Testis (tissue), 3 donors: ENCODE results near the gene IGFALS. TPM values are rescaled to one million over a fixed set of nuclear protein-coding genes. Genes with fewer than 3 reads are reported as not detected.

Experiments
- DNase-seq: peaks from one replicate; pipeline ENCODE4 v3.0.0-alpha.2; 2019
- H3K27ac ChIP-seq, 2 donors: fragments of 200-600 bp; sonication (generic); one replicate each; pipeline ENCODE4 v1.5.1; 2019
- H3K27me3 ChIP-seq: fragments of 200-600 bp; sonication (generic); one replicate; pipeline ENCODE4 v1.5.1; 2019
- H3K36me3 ChIP-seq: fragments of 200-600 bp; sonication (generic); one replicate; pipeline ENCODE4 v1.5.1; 2017; ENCODE audit warnings: low read depth; ENCODE audit errors: missing control alignments
- H3K4me1 ChIP-seq: fragments of 200-600 bp; sonication (generic); one replicate; pipeline ENCODE4 v1.5.1; 2019
- H3K4me3 ChIP-seq, 2 donors: fragments of 200-600 bp; sonication (generic); one replicate each; pipeline ENCODE4 v1.5.1; 2017 to 2019
- H3K9me3 ChIP-seq: fragments of 200-600 bp; sonication (generic); one replicate; pipeline ENCODE4 v1.5.1; 2017
- POLR2A ChIP-seq: fragments of 450-650 bp; IDR thresholded peaks from one replicate; pipeline ENCODE4 v1.6.1; 2017; ENCODE audit warnings: antibody characterized with exemption, mild to moderate bottlenecking, moderate library complexity
- whole genome bisulfite sequencing, 2 donors: methylation state at CpG; one replicate each; pipeline ENCODE4 v1.1.5; 2018; 5-methylcytosine and 5-hydroxymethylcytosine counted together
- intact Hi-C: fragments of 100-400 bp; cut with DNase I; formaldehyde crosslinking; loops from one replicate; pipeline ENCODE4 v1.15.1; 2023; ENCODE audit warnings: low total_unique reads
- polyA plus RNA-seq: library from polyadenylated mRNA; stranded (reverse); fragments of 350-450 nt; fragmentation: Illumina TruSeq; extraction: RNeasy Lipid Tissue Mini Kit (QIAGEN cat#74804); gene quantifications from one replicate; pipeline ENCODE4 v1.2.3, GENCODE V29; 2014; ENCODE audit warnings: low read depth, low replicate concordance; ENCODE audit not compliant: insufficient read depth
- total RNA-seq, 2 donors: library from RNA; depleted of rRNA; stranded (reverse); fragments of >200 nt; gene quantifications; one replicate each; pipeline ENCODE4 v1.2.3, GENCODE V29; 2016
- TF ChIP-seq, protein P1 (sequence below), 3 experiments: fragments of 450-650 bp in 2 of 3; fragments of 200-600 bp in 1 of 3; sonication (generic) in 1 of 3; IDR thresholded peaks; one replicate each; pipeline ENCODE4 v1.5.1; 2016 to 2019; ENCODE audit warnings: antibody characterized with exemption in 3 of 3, mild to moderate bottlenecking in 2 of 3, moderate library complexity in 1 of 3

Gene IGFALS
- total and polyA plus RNA-seq, 3 donors from 2014 or later = 0.38 to 6.7 (median 3.2) TPM

DNA sequence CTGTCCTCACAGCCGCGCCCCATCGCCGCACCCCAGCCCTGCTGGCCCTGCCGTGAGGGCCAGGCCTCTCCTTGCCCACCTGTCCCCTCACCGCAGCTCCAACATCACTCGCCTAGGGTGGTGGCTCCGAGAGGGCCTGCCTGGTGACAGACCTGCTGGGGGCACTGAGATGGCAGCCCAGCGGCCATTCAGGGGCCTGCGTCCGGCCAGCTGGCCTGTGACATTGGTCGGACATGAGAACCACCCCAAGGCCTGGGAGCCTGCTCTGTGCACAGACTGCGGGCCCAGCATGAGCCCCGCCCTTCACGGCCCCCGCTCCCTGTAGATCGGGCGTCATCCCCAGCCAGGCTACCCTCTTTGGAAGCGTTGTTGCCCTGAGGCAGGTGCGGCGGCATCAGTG, 34.0 kb downstream of the IGFALS start:
- 90 to 95% methylated on average over 7 to 21 of the region's 21 CpGs for WGBS, 2 donors
- intact Hi-C loops = no loop called here
- Histone ChIP-seq H3K4me1 (no peaks in the 10 kb centered on the region), H3K36me3 (no peaks in the 10 kb centered on the region), H3K4me3 (no peak overlapping the region), H3K9me3 (no peaks in the 10 kb centered on the region), H3K27ac (no peak overlapping the region), H3K27me3 (no peaks in the 10 kb centered on the region)
- TF ChIP-seq, protein P1, sequence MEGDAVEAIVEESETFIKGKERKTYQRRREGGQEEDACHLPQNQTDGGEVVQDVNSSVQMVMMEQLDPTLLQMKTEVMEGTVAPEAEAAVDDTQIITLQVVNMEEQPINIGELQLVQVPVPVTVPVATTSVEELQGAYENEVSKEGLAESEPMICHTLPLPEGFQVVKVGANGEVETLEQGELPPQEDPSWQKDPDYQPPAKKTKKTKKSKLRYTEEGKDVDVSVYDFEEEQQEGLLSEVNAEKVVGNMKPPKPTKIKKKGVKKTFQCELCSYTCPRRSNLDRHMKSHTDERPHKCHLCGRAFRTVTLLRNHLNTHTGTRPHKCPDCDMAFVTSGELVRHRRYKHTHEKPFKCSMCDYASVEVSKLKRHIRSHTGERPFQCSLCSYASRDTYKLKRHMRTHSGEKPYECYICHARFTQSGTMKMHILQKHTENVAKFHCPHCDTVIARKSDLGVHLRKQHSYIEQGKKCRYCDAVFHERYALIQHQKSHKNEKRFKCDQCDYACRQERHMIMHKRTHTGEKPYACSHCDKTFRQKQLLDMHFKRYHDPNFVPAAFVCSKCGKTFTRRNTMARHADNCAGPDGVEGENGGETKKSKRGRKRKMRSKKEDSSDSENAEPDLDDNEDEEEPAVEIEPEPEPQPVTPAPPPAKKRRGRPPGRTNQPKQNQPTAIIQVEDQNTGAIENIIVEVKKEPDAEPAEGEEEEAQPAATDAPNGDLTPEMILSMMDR (IDR thresholded peaks at IDR 0.05) = no peak
- no peak for TF ChIP-seq POLR2A
- no peak for DNase-seq

DNA sequence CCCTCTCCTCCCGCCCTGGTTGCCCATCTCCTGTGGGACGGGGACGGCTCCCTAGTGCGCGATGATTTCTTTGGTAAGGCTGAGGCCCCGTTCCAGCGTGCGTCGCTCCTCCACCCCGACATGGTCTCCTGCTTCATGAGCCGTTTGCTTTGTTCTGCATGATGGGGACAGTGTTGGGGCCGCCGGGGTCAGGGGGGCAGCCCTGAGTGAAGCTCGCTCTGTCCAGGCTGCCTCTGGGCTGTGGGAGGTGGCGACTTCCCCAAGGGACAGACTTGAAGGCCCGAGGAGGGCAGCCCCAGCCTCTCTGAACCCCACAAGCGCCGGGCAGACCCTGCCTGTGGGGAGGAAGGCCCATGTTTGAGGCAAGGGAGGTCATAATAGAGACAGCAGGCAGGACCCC, 34.6 kb downstream of the IGFALS start:
- no peak overlapping the region for H3K27ac ChIP-seq
- no peaks in the 10 kb centered on the region for H3K4me1 ChIP-seq
- TF ChIP-seq POLR2A = no peak
- TF ChIP-seq, protein P1 (IDR thresholded peaks at IDR 0.05) = no peak
- no peak overlapping the region for H3K4me3 ChIP-seq
- H3K36me3 ChIP-seq = no peaks in the 10 kb centered on the region
- WGBS, 2 donors = 89 to 92% methylated on average over 17 to 18 of the region's 18 CpGs
- H3K27me3 ChIP-seq = no peaks in the 10 kb centered on the region
- no peak for DNase-seq
- H3K9me3 ChIP-seq = no peaks in the 10 kb centered on the region
- intact Hi-C loops = no loop called here

DNA sequence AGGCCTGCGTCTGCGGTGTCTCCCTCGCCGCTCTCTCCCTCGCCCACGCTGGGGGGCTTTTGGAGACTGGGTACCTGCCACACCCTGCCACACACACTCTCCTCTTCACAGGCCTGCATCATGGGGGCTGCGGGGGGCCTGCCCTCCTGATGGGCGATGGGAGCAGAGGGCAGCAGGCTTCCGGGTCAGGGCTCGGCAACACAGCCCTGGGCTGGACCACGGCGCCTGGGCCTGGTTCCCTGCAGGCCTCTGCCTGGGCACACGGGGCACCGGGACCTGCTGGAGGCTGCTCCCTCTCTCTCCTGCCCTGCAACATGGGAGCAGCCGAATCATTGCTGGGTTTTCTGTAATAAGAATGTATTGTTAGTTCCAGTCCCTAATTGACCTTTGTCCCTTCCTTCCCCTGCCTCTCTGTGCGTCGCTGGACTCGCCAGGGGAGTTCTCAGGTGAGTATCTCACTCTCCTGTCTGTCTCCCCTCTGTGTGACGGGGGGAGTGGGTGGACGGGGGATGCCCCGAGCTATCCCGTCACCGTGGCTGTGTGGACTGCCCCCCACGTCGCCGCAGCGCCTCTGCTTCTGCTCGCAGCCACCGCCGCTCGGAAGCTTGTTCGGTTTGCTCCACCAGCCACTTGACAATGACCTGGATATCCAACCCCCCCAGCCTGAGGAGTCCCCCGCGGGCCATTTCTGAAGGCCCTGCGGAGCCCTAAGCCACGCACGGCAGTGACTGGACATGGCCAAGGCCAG, 35.6 kb downstream of the IGFALS start:
- DNase-seq = no peak
- Histone ChIP-seq H3K4me1 (no peaks in the 10 kb centered on the region), H3K36me3 (no peaks in the 10 kb centered on the region), H3K27ac (no peak overlapping the region), H3K4me3 (no peak overlapping the region), H3K27me3 (no peaks in the 10 kb centered on the region), H3K9me3 (no peaks in the 10 kb centered on the region)
- WGBS, 2 donors = 94 to 96% methylated on average over 21 to 37 of the region's 37 CpGs
- TF ChIP-seq POLR2A = no peak
- TF ChIP-seq, protein P1 (IDR thresholded peaks at IDR 0.05) = no peak
- intact Hi-C loops = no loop called here

DNA sequence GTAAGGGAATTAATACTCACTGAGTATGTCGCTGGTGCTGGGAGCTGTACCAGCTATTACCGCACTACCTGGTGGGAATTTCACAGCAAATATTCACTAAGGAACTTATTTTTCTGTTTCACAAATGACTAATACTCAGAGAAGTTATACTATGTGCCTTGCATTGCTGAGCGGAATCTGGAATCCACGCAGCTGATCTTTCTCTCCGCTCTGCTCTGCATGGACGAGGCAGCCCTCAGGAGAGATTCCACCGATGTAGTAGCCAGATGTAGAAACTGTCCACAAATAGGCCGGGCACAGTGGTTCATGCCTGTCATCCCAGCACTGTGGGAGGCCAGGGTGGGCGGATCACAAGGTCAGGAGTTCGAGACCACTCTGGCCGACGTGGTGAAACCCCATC, 39.3 kb downstream of the IGFALS start:
- no peak overlapping the region for H3K4me3 ChIP-seq
- H3K9me3 ChIP-seq = no peaks in the 10 kb centered on the region
- DNase-seq = no peak
- H3K4me1 ChIP-seq = no peaks in the 10 kb centered on the region
- no peaks in the 10 kb centered on the region for H3K36me3 ChIP-seq
- H3K27me3 ChIP-seq = no peaks in the 10 kb centered on the region
- TF ChIP-seq POLR2A = no peak
- TF ChIP-seq, protein P1 (IDR thresholded peaks at IDR 0.05) = no peak
- WGBS, 2 donors = 92 to 93% methylated on average over 12 of the region's 12 CpGs
- intact Hi-C loops = no loop called here
- H3K27ac ChIP-seq = no peak overlapping the region

DNA sequence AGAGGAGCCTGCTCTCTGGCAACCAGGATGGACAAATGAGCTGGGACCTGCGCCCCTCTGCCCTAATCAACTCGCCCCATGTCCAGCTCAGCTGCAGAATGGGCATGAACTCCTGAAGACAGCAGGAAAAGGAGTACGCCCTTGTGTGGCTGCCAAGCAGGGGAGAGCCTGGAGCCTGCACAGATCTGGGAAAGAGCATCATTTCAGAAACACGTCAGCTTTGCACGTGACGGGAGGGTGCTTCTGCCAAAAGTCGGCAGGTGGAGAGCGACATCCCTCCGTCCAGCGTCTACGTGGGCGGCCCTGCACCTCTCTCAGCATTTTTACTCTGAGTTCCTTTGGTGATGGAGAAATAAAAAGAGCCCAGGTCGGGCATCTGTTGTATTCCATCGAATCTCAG, 40.7 kb downstream of the IGFALS start:
- no peak overlapping the region for H3K27ac ChIP-seq
- no peaks in the 10 kb centered on the region for H3K4me1 ChIP-seq
- no peaks in the 10 kb centered on the region for H3K9me3 ChIP-seq
- 93 to 94% methylated on average over 14 of the region's 14 CpGs for WGBS, 2 donors
- intact Hi-C loops = no loop called here
- H3K27me3 ChIP-seq = no peaks in the 10 kb centered on the region
- DNase-seq = no peak
- H3K4me3 ChIP-seq = no peak overlapping the region
- TF ChIP-seq, protein P1 (IDR thresholded peaks at IDR 0.05) = no peak
- no peak for TF ChIP-seq POLR2A
- no peaks in the 10 kb centered on the region for H3K36me3 ChIP-seq
